ENCODE measurements around the gene DYNC1I1.

The DYNC1I1 gene

DNA sequence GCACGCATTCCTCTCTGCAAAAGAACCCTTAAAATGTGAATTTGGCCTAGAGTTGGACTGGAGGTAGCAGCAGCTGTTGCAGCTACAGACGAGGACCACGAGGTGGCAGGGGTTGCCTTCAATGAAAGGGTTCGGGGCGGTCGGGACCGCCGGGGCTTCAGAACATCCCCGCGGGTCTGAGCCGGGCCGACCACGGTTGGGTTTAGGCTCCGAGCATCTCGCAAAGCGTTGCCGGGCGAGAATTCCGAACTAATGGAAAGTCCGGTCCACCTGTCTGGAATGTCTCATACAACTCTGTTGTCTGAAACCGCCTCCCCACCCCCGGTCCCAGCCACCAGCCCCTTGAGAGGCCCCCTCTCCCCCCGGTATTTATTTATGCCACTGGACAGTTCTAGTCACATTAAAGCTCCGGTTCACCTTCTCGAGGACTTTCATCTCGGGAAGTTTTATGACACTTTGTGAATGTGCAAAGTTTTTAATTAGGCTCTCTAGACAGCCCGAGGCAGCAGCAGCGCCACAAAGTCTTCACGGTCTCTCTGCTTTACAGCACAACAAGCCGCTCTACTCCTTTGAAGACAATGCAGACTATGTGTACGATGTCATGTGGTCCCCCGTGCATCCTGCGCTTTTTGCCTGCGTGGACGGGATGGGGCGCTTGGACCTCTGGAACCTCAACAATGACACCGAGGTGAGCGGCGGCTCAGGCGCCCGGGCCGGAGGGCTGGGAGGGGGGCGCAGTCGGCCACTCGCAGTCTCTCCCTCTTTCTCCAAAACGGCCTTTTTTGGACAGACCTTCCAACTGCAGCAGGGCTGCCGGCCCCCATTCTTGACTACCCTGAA is 303.4 kb downstream of the DYNC1I1 start:
- DNase-seq (ENCODE audit: extremely low spot score): peak; percentile 75
- ChIA-PET POLR2A (no interaction called here), CTCF (interaction anchor here (0.6 to 3.8 kb wide), 11 partner anchors 9 to 990 kb away, joined by 3 to 44 read pairs (median 3); no protein-coding TSS in a partner anchor)

DNA sequence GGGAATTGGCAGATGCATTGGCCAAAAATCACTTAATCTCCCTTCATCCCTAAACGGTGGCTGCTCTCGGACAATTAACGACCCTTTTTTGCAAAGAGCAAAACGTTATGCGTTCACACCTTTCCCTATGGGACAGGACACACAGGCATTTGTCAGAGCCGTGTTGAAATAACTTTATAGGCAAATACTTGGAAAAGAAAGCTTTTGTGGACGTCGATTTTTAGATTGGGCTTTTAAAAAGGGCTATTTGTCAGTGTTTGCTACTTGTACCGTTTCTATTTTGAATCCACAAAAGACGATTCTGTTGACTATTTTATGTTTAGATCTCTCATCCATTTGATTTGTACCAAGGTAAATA is 304.0 kb downstream of the DYNC1I1 start:
- DNase-seq (ENCODE audit: extremely low spot score): no peak
- ChIA-PET POLR2A (no interaction called here), CTCF (interaction anchor here (0.6 to 3.8 kb wide), 14 partner anchors 9 to 989 kb away, joined by 3 to 44 read pairs (median 3); no protein-coding TSS in a partner anchor)
- TF ChIP-seq CTCF (IDR thresholded peaks at IDR 0.05; ENCODE audit: control extremely low read depth, extremely low read depth, low read depth, missing control alignments): no peak

More for the DNA sequence above, 303.4 kb downstream of the DYNC1I1 start:
- TF ChIP-seq CTCF (IDR thresholded peaks at IDR 0.05; ENCODE audit: control extremely low read depth, extremely low read depth, low read depth, missing control alignments): peak; percentile 92

DNA sequence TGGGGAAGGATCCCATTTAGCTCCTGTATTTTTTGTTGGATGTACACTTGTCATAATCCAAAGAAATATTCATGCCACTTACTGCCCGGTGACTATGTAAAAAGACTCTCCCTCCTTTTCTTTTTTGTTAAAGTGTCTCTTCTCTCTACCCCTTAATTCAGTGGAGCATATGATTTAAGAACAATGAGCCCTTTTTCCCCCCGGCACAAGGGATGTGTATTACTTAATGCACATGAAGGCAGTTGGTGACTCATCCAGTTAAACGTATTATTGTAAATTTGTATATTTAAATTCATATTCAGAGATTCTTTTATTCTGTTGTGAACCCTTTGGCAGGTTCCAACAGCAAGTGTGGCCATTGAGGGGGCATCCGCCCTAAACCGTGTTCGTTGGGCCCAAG is 307.7 kb downstream of the DYNC1I1 start:
- ChIA-PET POLR2A (no interaction called here), CTCF (interaction anchor here (1.6 kb wide), 1 partner anchor 948 kb away, joined by 5 read pairs; no protein-coding TSS in a partner anchor)
- TF ChIP-seq CTCF (IDR thresholded peaks at IDR 0.05; ENCODE audit: control extremely low read depth, extremely low read depth, low read depth, missing control alignments): no peak
- no peak for DNase-seq (ENCODE audit: extremely low spot score)

GRCh38 chr7:96084881-96085553 is 312.7 kb downstream of the DYNC1I1 start:
- POLR2A ChIA-PET: no interaction called here
- no peak for DNase-seq (ENCODE audit: extremely low spot score)
- CTCF ChIA-PET: interaction anchor here (1.0 to 1.3 kb wide), 2 partner anchors 9 to 31 kb away, joined by 3 to 4 read pairs; no protein-coding TSS in a partner anchor
- no peak for TF ChIP-seq CTCF (IDR thresholded peaks at IDR 0.05; ENCODE audit: control extremely low read depth, extremely low read depth, low read depth, missing control alignments)

DNA sequence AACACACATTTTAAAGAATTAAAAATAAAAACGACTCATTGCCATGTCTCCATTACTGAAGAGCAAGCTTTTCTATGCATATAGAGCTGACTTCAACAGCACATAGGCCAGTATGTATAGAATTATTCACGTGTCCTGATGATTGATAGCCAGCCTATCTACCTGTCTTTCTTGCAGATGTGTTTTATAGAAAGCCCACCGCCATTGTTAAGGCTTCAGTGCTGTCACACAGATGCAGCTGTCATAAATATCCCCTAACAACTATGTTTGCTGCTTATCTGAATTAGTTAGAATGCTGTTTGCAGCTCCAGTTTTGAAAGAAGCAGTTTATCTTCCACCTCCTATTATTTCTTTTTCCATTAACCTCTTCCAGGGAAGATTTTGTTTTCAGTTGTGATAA is 313.6 kb downstream of the DYNC1I1 start:
- ChIA-PET CTCF (interaction anchor here (1.0 to 2.4 kb wide), 3 partner anchors 9 to 30 kb away, joined by 3 to 6 read pairs (median 4); no protein-coding TSS in a partner anchor), POLR2A (no interaction called here)
- no peak for DNase-seq (ENCODE audit: extremely low spot score)
- TF ChIP-seq CTCF (IDR thresholded peaks at IDR 0.05; ENCODE audit: control extremely low read depth, extremely low read depth, low read depth, missing control alignments): no peak

GRCh38 chr7:96088579-96088978 is 316.2 kb downstream of the DYNC1I1 start:
- ChIA-PET POLR2A (no interaction called here), CTCF (interaction anchor here (2.4 kb wide), 1 partner anchor 11 kb away, joined by 6 read pairs; no protein-coding TSS in a partner anchor)
- no peak for DNase-seq (ENCODE audit: extremely low spot score)
- TF ChIP-seq CTCF (IDR thresholded peaks at IDR 0.05; ENCODE audit: control extremely low read depth, extremely low read depth, low read depth, missing control alignments): no peak

Data from GM10248 (cell line).